ENCODE data around the gene LYRM4. TPM values are rescaled to one million over a fixed set of nuclear protein-coding genes. Genes with fewer than 3 reads are reported as not detected.
A peak's percentile ranks its signal among the peaks of the same experiment; 100 is the strongest.
"Not testable (repeated sequence)": the region's sequence is repeated elsewhere in the genome, so short reads cannot be mapped to it uniquely, and the experiment has no call there.

The LYRM4 gene
- total RNA-seq, 1 experiment from 2014 or later = 25.7 TPM

DNA sequence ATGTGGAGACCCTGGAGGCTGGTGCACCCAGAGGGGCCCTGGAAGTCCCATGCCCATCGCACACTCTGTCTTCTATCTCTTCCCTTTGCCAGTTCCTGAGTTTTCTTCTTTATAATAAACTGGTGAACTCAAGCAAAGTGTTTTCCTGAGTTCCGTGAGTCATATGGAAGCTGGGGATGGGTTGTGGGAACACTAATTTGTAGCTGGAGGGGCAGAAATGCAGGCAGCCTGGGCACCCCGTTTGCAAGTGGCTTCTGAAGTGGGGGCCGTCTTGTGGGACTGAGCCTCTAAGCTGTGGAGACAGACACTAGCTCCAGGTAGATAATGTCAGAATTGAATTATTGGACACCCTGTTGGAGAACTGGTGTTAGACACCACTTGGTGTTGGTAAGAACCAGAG lies 178.8 kb downstream of the LYRM4 start:
- DNase-seq (ENCODE audit: low read depth) = peak; percentile 74

- DNase-seq (ENCODE audit: low read depth) = no peak
Measured at GRCh38 chr6:5081182-5081581, 179.6 kb downstream of the LYRM4 start.

GRCh38 chr6:5080574-5080973 lies 180.2 kb downstream of the LYRM4 start:
- no peak for DNase-seq (ENCODE audit: low read depth)

DNA sequence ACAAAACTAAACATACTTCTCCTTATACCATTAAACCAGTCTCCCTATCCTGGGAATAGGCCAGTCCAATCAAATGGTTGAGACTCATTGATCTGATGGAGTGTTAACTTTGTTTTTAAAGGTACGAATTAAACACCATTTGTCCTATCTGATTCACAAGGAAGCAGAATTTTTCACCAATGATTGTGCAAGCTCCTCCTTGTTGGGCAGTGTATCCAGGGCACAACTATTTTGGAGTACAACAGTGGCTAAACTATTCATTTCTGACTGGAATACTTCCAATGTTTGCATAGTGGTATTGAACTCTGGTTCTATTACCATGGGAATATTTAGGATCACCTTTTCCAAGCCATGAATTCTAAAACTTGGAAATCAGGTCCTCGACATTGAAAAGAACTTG lies 181.1 kb downstream of the LYRM4 start:
- DNase-seq (ENCODE audit: low read depth) = no peak

GRCh38 chr6:5078121-5078669 lies 182.6 kb downstream of the LYRM4 start:
- DNase-seq (ENCODE audit: low read depth) = peak; percentile 45

DNA sequence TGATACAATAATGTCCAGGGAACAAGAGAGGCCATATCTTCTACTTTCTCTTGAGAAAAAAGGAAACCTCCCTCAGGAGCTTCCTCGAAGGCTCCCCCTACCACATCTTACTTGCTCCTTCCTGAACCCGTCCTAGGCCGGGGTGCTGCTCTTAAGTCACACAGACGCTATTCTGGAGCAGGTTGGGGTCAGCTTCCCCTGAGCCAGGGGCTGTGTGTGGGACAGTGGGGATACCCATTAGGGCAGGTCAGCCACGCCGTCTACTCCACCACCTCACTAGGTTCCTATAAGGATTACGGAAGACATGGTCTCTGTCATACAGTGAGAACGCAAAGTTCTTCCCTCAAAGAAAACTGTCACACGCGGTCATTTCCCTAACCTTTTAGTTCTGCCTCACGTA lies 183.8 kb downstream of the LYRM4 start:
- DNase-seq (ENCODE audit: low read depth) = no peak

- DNase-seq (ENCODE audit: low read depth) = no peak
Measured at GRCh38 chr6:5073992-5074391, 186.8 kb downstream of the LYRM4 start.

DNA sequence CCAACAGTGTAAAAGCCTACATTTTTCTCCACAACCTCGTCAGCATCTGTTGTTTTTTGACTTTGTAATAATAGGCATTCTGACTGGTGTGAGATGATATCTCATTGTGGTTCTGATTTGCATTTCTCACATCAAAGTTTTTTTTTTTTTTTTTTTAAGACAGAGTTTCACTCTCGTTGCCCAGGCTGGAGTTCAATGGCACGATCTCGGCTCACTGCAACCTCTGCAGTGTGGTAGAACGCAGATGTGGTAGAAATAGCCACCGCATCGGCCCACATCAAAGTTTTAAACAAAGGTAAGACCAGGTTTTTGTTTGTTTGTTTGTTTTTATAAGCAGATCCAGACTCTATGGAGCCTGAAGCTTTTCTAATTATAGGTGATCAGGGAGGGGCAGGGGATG lies 188.3 kb downstream of the LYRM4 start:
- no peak for DNase-seq (ENCODE audit: low read depth)

DNA sequence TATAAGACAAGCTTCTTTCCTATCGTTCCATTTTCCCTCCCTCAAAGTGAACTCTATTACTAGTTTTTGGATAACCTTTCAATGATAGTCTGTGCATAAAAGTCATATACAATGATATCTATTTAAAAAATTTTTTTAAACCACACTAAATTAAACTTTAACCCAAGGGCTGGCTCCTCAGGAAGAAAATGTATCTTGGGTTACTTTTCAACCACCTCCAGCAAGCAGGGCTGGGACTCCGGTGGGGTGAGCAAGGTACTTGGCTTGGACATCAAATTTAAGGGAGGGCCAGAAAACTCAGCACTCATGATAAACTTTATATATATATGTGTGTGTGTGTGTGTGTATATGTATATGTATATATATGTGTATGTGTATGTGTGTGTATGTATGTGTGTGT lies 189.5 kb downstream of the LYRM4 start:
- no peak for DNase-seq (ENCODE audit: low read depth)

DNA sequence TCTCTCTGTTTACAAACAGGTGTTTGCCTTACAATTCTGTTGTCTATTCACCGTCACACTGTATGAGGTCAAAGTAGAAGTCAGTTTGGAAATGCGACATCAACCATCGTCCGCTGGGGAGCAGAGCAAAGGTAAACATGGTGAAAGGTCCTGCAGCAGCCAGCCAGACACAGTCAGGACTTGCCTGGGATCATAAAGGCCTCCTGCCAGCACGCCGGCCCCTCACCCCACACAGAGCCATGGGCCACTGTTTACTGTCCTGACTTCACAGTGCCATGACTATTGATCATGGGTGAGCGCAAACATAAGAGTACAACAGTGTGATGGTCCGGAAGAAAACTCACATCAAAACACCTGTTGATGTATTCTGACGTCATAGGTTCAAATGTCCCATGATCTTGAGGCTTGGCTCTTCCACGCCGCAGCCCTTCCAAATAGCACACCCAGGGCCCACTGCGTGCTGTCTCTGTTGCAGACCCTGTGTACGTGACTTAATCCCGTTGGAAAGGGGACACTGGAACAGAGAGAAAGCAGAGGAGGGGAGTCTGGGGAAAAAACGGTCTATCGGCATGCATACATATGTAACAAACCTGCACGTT lies 192.5 kb downstream of the LYRM4 start:
- no peak for DNase-seq (ENCODE audit: low read depth)

DNA sequence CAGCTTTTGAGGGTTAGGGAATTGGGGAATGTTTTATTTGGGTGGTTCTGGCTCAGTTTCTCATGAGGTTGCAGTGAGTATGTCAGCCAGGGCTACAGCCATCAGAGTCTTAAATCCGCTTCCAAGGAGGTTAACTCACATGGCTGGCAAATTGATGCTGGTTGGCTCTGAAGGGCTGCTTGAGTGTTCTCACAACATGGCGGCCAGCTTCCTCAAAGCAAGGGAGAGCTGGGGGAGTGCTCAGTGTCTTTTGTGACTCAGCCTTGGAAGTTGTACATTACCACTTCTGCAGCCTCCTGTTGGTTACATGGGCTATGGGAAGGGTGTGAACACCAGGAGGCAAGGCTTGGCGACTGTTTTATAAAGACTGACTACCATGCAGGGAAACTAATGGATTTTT lies 193.4 kb downstream of the LYRM4 start:
- no peak for DNase-seq (ENCODE audit: low read depth)

DNA sequence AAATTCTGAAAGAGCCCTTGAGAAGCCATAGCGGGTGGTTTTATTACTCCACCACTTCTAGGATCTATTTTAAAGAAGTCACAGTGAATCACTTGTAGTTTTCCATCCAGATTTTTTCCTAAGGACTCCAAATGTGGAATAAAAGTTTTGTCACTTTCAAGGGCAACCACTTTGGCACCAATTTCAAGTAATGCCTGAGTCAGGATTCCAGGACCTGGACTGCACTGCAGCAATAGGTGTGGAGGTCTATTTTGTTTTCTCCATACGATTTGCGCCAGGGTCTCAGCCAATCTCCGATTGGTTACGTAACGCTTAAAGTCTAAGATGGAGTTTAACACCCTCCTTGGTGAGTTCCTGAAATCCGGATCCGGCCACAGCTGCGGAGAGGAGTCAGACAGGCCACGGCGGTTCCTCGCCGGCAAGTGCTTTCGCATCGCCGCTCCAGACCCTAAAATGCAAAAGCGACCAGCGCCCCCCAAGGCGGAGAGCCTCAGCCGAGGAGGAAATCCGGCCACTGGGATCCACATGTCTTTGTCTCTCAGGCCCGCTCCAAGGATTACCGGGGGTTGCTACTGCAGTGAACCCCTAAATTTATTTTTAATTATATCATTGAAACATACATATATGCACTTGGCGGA lies 194.2 kb downstream of the LYRM4 start:
- no peak for DNase-seq (ENCODE audit: low read depth)

DNA sequence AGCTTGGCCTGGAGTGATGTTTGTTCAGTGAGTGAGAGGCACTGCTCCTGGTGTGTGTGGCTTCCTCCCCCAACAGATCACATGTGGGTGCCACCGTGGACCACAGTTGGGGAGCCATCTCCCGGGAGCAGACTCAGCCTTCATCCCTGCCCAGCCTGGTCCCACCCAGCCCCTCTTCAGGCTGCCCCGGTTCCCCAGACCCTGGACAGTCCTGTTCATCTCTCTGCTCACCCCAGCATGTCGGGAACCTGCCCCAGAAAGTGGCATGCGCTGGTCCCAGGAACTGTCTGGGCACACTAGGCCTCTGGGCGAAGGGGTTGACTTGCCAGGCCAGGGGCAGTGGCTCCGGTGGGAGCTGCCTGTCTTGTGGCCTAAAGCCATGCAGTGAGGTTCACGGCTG lies 197.1 kb downstream of the LYRM4 start:
- no peak for DNase-seq (ENCODE audit: low read depth)

GRCh38 chr6:5061152-5061551 lies 199.6 kb downstream of the LYRM4 start:
- DNase-seq (ENCODE audit: low read depth) = no peak

DNA sequence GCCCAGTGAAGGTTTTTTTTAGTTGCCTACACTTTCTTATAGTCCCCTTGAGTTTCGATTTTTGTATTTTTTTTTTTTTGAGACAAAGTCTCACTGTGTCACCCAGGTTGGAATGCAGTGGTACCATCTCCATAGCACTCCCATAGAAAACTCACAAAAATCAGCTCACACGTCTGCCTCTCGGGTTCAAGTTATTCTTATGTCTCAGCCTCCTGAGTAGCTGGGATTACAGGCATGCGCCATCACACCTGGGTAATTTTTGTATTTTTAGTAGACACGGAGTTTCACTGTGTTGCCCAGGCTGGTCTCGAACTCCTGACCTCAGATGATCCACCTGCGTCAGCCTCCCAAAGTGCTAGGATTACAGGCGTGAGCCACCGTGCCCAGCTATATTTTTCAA lies 200.3 kb downstream of the LYRM4 start:
- not testable (repeated sequence) for DNase-seq (ENCODE audit: low read depth)

DNA sequence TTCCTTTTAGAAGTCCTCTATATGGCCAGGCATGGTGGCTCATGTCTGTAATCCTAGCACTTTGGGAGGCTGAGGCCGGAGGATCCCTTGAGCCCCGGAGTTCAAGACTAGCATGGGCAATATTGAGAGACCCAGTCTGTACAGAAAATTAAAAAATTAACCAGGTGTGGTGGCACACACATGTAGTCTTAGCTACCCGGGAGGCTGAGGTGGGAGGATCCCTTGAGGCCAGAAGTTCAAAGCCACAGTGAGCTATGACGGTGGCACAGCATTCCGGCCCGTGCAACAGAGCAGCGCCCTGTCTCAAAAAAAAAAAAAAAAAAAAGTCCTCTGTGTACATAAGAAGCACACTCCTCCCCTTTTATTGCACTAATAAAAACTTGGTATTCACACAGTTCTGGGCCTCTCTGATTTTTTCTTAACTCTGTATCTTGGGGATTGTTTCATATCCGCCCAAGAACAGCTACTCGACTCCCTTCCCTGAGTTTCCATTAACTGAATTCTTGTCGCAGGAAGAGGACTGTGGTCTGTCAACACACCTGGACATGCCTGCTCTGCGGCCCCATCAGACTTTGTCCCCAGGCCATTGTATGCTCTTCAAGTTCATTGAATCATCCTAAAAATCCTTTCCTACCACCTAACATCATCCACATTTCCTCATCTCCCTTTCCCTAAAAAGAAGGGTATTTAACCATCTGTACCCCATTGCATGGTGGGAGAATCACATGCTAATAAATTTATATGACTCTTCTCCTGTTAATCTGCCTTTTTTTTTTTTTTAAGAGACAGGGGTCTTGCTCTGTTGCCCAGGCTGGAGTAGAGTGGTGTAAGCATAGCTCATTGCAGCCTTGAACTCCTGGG lies 201.5 kb downstream of the LYRM4 start:
- no peak for DNase-seq (ENCODE audit: low read depth)

Other genes with a start within 250 kb of the LYRM4 start
- gene PPP1R3G, start 175.6 kb downstream of the LYRM4 start, total RNA-seq (2014; rRNA removed; shearing (Covaris generic)) = 1.3 and 3.0 TPM in 2 replicates
- 24.7 and 28.2 TPM in 2 replicates for gene FARS2, start 563 bp upstream of the LYRM4 start, total RNA-seq (2014; rRNA removed; shearing (Covaris generic))

Measured in M059J (cell line).